Sigmoid colon (tissue), 7 donors: ENCODE data around the gene UBXN11. TPM values are rescaled to one million over a fixed set of nuclear protein-coding genes. Genes with fewer than 3 reads are reported as not detected.

Experiments
- DNase-seq: peaks from one replicate; pipeline ENCODE4 v3.0.0-alpha.2; 2019
- H3K27ac ChIP-seq, 4 donors: fragments of 200-600 bp; sonication (generic); one replicate each; pipeline ENCODE4 v1.5.1; 2016 to 2019; ENCODE audit warnings: mild to moderate bottlenecking in 1 of 4
- H3K27me3 ChIP-seq, 3 donors: fragments of 200-600 bp; sonication (generic); one replicate each; pipeline ENCODE4 v1.5.1; 2019; ENCODE audit warnings: mild to moderate bottlenecking in 1 of 3
- H3K36me3 ChIP-seq, 4 donors: fragments of 200-600 bp; sonication (generic); one replicate each; pipeline ENCODE4 v1.5.1; 2016 to 2019
- H3K4me1 ChIP-seq, 4 donors: fragments of 200-600 bp; sonication (generic); one replicate each; pipeline ENCODE4 v1.5.1; 2017 to 2019
- H3K4me3 ChIP-seq, 4 donors: fragments of 200-600 bp; sonication (generic); one replicate each; pipeline ENCODE4 v1.5.1; 2017 to 2019; ENCODE audit warnings: mild to moderate bottlenecking in 2 of 4, moderate library complexity in 1 of 4
- H3K9me3 ChIP-seq, 4 donors: fragments of 200-600 bp in 3 of 4; sonication (generic) in 3 of 4; one replicate each; pipeline versions ENCODE4 v1.5.1 to v1.6.1; 2013 to 2019
- CTCF ChIP-seq, 4 experiments: fragments of 450-650 bp in 3 of 4; fragments of 200-600 bp in 1 of 4; IDR thresholded peaks; one replicate each; pipeline ENCODE4 v1.5.1; 2016 to 2019; ENCODE audit warnings: antibody characterized with exemption in 4 of 4, mild to moderate bottlenecking in 3 of 4, moderate library complexity in 2 of 4
- EP300 ChIP-seq, 4 donors: sonication (generic); formaldehyde crosslinking; IDR thresholded peaks; one replicate each; pipeline ENCODE4 v1.6.1; 2017; ENCODE audit warnings: antibody characterized with exemption in 4 of 4
- POLR2A ChIP-seq, 2 donors: fragments of 450-650 bp; IDR thresholded peaks; one replicate each; pipeline ENCODE4 v1.6.1; 2016; ENCODE audit warnings: antibody characterized with exemption in 2 of 2, mild to moderate bottlenecking in 2 of 2, moderate library complexity in 2 of 2
- POLR2AphosphoS5 ChIP-seq, 4 donors: sonication (generic); formaldehyde crosslinking; IDR thresholded peaks; one replicate each; pipeline ENCODE4 v1.6.1; 2017; ENCODE audit warnings: antibody characterized with exemption in 4 of 4
- WGBS, 2 donors: extraction: QIAGEN DNeasy Blood & Tissue Kit; methylation state at CpG; one replicate each; pipeline ENCODE4 v1.1.7; 2013; 5-methylcytosine and 5-hydroxymethylcytosine counted together
- intact Hi-C: fragments of 100-400 bp; cut with DNase I; formaldehyde crosslinking; loops from one replicate; pipeline ENCODE4 v1.15.1; 2023
- polyA plus RNA-seq, 3 donors: library from polyadenylated mRNA; stranded (reverse); fragments of 200-250 nt; gene quantifications; one replicate each; pipeline ENCODE4 v1.2.3, GENCODE V29; 2013
- total RNA-seq, 4 donors: library from RNA; depleted of rRNA; stranded (reverse); fragments of >200 nt; gene quantifications; one replicate each; pipeline ENCODE4 v1.1.0, GENCODE V29; 2016
- donor health status: healthy with polysubstance abuse.
- donor health status: Bipolar disorder and iron deficiency.
- donor health status: healthy.

The UBXN11 gene
- total and polyA plus RNA-seq, 7 donors = 3.0 to 22.7 (median 12.5) TPM

GRCh38 chr1:26350343-26350700, 43.9 kb upstream of the UBXN11 start:
- no peak overlapping the region for H3K4me3 ChIP-seq
- TF ChIP-seq CTCF (IDR thresholded peaks at IDR 0.05) (no peak), EP300 (IDR thresholded peaks at IDR 0.05) (no peak), POLR2A (IDR thresholded peaks at IDR 0.05) (no peak), POLR2AphosphoS5 (IDR thresholded peaks at IDR 0.05) (no peak)
- intact Hi-C loops = no loop called here
- H3K9me3 ChIP-seq = no peaks in the 10 kb centered on the region
- no peaks in the 10 kb centered on the region for H3K4me1 ChIP-seq
- no peak for DNase-seq
- peaks cover 0 to 20% (median 6%) of the 10 kb centered on the region in 3 donors for H3K27me3 ChIP-seq
- 74 to 79% methylated on average over 2 of the region's 2 CpGs for WGBS, 2 donors
- H3K27ac ChIP-seq = no peak overlapping the region
- no peaks in the 10 kb centered on the region for H3K36me3 ChIP-seq

GRCh38 chr1:26349877-26350244, 43.4 kb upstream of the UBXN11 start:
- intact Hi-C loops = no loop called here
- TF ChIP-seq EP300 (IDR thresholded peaks at IDR 0.05) (no peak), POLR2AphosphoS5 (IDR thresholded peaks at IDR 0.05) (no peak), POLR2A (IDR thresholded peaks at IDR 0.05) (no peak), CTCF (IDR thresholded peaks at IDR 0.05) (no peak)
- no peaks in the 10 kb centered on the region for H3K36me3 ChIP-seq
- no peaks in the 10 kb centered on the region for H3K9me3 ChIP-seq
- H3K4me1 ChIP-seq = no peaks in the 10 kb centered on the region
- DNase-seq = no peak
- WGBS, 2 donors = 90 to 94% methylated on average over 5 of the region's 5 CpGs
- no peak overlapping the region for H3K27ac ChIP-seq
- peaks cover 0 to 15% (median 6%) of the 10 kb centered on the region in 3 donors for H3K27me3 ChIP-seq
- H3K4me3 ChIP-seq = no peak overlapping the region

- intact Hi-C loops = no loop called here
- WGBS, 2 donors = 87 to 88% methylated on average over 7 of the region's 7 CpGs
Measured at GRCh38 chr1:26349188-26349876, 42.9 kb upstream of the UBXN11 start.

GRCh38 chr1:26346274-26347033, 40.0 kb upstream of the UBXN11 start:
- Histone ChIP-seq H3K27me3 (no peaks in the 10 kb centered on the region), H3K27ac (no peak overlapping the region), H3K36me3 (no peaks in the 10 kb centered on the region), H3K4me3 (no peak overlapping the region), H3K4me1 (no peaks in the 10 kb centered on the region), H3K9me3 (no peaks in the 10 kb centered on the region)
- TF ChIP-seq CTCF (IDR thresholded peaks at IDR 0.05) (no peak), POLR2A (IDR thresholded peaks at IDR 0.05) (no peak), POLR2AphosphoS5 (IDR thresholded peaks at IDR 0.05) (no peak), EP300 (IDR thresholded peaks at IDR 0.05) (no peak)
- intact Hi-C loops = no loop called here
- DNase-seq = no peak
- 66 to 88% methylated on average over 10 of the region's 10 CpGs for WGBS, 2 donors

More at GRCh38 chr1:26349188-26349876, 42.9 kb upstream of the UBXN11 start:
- H3K36me3 ChIP-seq = no peaks in the 10 kb centered on the region
- H3K9me3 ChIP-seq = no peaks in the 10 kb centered on the region
- no peak overlapping the region for H3K27ac ChIP-seq
- peaks cover 0 to 11% (median 5%) of the 10 kb centered on the region in 3 donors for H3K27me3 ChIP-seq
- no peak for TF ChIP-seq CTCF (IDR thresholded peaks at IDR 0.05)
- no peak for TF ChIP-seq POLR2AphosphoS5 (IDR thresholded peaks at IDR 0.05)
- no peak for TF ChIP-seq POLR2A (IDR thresholded peaks at IDR 0.05)
- TF ChIP-seq EP300 (IDR thresholded peaks at IDR 0.05) = no peak
- H3K4me3 ChIP-seq = no peak overlapping the region
- no peak for DNase-seq
- no peaks in the 10 kb centered on the region for H3K4me1 ChIP-seq
